Measurements from ENCODE around the gene SIDT2. TPM values are rescaled to one million over a fixed set of nuclear protein-coding genes. Genes with fewer than 3 reads are reported as not detected.

Gene SIDT2
- total and polyA plus RNA-seq, 2 of the 4 experiments (the other 2 are of a cell fraction) = 7.3 to 30.3 TPM

DNA sequence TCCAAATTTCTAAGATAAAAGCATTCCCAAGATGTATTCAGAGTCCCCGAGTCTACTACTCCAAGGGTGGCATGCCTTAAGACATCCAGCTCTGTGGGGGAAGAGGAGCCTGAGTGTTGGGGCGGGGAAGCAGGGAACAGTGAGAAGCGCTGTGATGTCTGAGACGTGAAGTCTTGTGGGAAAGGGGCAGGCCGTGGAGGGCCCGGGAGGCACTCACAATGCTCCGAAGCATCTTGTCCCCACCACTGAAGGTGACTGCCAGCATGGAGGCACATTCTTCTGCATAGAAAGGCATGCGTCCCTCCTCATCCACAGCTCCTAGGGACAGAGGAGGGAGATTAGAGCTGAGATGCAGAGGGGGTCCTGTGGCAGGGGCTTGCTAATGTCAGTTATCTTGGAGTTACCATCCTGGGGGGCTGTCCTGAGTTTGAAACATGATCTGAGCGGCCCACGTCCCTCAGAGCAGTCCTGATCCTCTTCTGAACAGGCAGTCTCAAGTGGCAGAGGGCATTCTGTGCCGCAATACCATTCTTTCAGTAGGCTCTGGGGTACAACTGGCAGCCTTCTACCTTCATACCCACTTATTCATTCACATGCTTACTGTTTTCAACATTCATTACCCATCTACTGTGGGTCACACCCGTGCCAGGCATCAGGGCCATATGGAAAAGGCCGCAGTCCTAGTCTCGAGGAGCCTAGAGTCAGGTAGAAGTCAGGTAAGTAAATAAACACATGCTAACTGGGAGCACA is 44.6 kb downstream of the SIDT2 start (continued):
- TF ChIP-seq BHLHE40 (IDR thresholded peaks at IDR 0.05; ENCODE audit: low read depth, low read length) = no peak

GRCh38 chr11:117223741-117224689 is 45.5 kb downstream of the SIDT2 start:
- Histone ChIP-seq H3K4me2 (ENCODE audit: low read depth, low read length) (no peak overlapping the region), H3K9me3 (ENCODE audit: control insufficient read depth, insufficient read depth, low read length) (no peaks in the 10 kb centered on the region), H2AK9ac (replicated peaks; ENCODE audit: low read depth, low read length, poor library complexity) (peak overlapping the region; percentile 65), H3K56ac (ENCODE audit: extremely low read depth, insufficient read depth, low read length) (no peak overlapping the region), H3K36me3 (ENCODE audit: control insufficient read depth, insufficient read depth, low read length) (peaks cover 53% of the 10 kb centered on the region), H2BK120ac (ENCODE audit: low read depth, low read length) (no peak overlapping the region; the same call in 1 of the 2 replicates), H3K9ac (ENCODE audit: low read depth, low read length) (no peak overlapping the region), H3K4me3 (ENCODE audit: insufficient read depth, low read depth, low read length) (no peak overlapping the region), H4K20me1 (ENCODE audit: insufficient read depth, low read length) (no peaks in the 10 kb centered on the region), H4K91ac (ENCODE audit: insufficient read depth, low read depth, low read length) (no peak overlapping the region; the same call in 1 of the 2 replicates), H2BK20ac (ENCODE audit: low read depth, low read length) (no peak overlapping the region), H3K14ac (replicated peaks; ENCODE audit: low read depth, low read length) (no peak overlapping the region), H4K5ac (ENCODE audit: low read depth, low read length) (no peak overlapping the region), H3K4me1 (ENCODE audit: control insufficient read depth, insufficient read depth, low read length) (peaks cover 17% of the 10 kb centered on the region), H2AFZ (replicated peaks; ENCODE audit: low read length, poor library complexity) (no peak overlapping the region), H3K18ac (ENCODE audit: low read depth, low read length) (no peak overlapping the region), H3K23ac (ENCODE audit: low read depth, low read length) (peak overlapping the region; percentile 11; the same call in 1 of the 2 replicates), H2BK5ac (ENCODE audit: low read depth, low read length, poor library complexity, severe bottlenecking) (peak overlapping the region; percentile 20), H2BK15ac (ENCODE audit: low read depth, low read length) (no peak overlapping the region), H3K4ac (ENCODE audit: low read depth, low read length) (peak overlapping the region; percentile 34; the same call in 1 of the 2 replicates), H4K8ac (ENCODE audit: low read depth in 2 of 2, low read length in 2 of 2) (peak overlapping the region in 1 of 2 experiments; percentile 14; a peak in 1 of 4 replicates), H2AK5ac (ENCODE audit: low read depth, low read length) (peak overlapping the region; percentile 93; the same call in 1 of the 2 replicates), H3K9me1 (ENCODE audit: insufficient read depth, low read length) (peaks cover 18% of the 10 kb centered on the region), H3K27me3 (ENCODE audit: control insufficient read depth, insufficient read depth, low read length) (no peaks in the 10 kb centered on the region), H3K79me1 (ENCODE audit: low read depth in 1 of 2, low read length in 2 of 2) (peaks cover 9 to 48% of the 10 kb centered on the region in 2 experiments; a peak in 3 of 4 replicates), H3K27ac (ENCODE audit: insufficient read depth, low read length) (no peak overlapping the region)
- ChIA-PET POLR2A (ENCODE audit: unreplicated experiment) (no interaction called here), CTCF (no interaction called here)
- BruUV-seq (replicated peaks) = no TSS peak
- WGBS, 2 experiments (ENCODE audit: extremely low coverage in 2 of 2, insufficient read length in 1 of 2) = 0% methylated on average over 1 of the region's 17 CpGs; no CpG with 5 or more reads in 1 of the 2 experiments
- TF ChIP-seq RCOR1 (IDR thresholded peaks at IDR 0.05; ENCODE audit: insufficient replicate concordance, low read length) (no peak), POLR2A (IDR thresholded peaks at IDR 0.05; ENCODE audit: low read depth, low read length) (peak; percentile 18; the same call in 1 of the 2 replicates)
- in situ Hi-C loops (cut with MboI; ENCODE audit: low sequenced_read_pairs) (loop anchor here (10.0 kb wide), 1 partner anchor 349 kb away; no protein-coding TSS in a partner anchor), dilution Hi-C loops (cut with HindIII; ENCODE audit: low sequenced_read_pairs, unreplicated experiment) (no loop called here), intact Hi-C loops (cut with micrococcal nuclease) (loop anchor here (10.0 kb wide), 1 partner anchor 369 kb away; no protein-coding TSS in a partner anchor)
- no peak for DNase-seq
- ATAC-seq (ENCODE audit: low read depth) = no peak
